Skeletal muscle satellite cell (primary cell): ENCODE data around the gene SCAMP2.
A peak's percentile ranks its signal among the peaks of the same experiment; 100 is the strongest.

Experiments used
- H3K27me3 ChIP-seq: 2 replicates; pipeline ENCODE4 v1.7.0; 2013; ENCODE audit warnings: low read length; ENCODE audit not compliant: control insufficient read depth, insufficient read depth
- H3K36me3 ChIP-seq: 2 replicates; pipeline ENCODE4 v1.7.0; 2013; ENCODE audit warnings: mild to moderate bottlenecking, control low read depth, low read length; ENCODE audit not compliant: insufficient read depth
- H3K4me1 ChIP-seq: 2 replicates; pipeline ENCODE4 v1.7.0; 2013; ENCODE audit warnings: low read length; ENCODE audit not compliant: control insufficient read depth, insufficient read depth
- H3K4me2 ChIP-seq: 2 replicates; pipeline ENCODE4 v1.7.0; 2013; ENCODE audit warnings: mild to moderate bottlenecking, low read length
- H3K4me3 ChIP-seq: 2 replicates; pipeline ENCODE4 v1.7.0; 2013; ENCODE audit warnings: low read length
- H3K9ac ChIP-seq: 2 replicates; pipeline ENCODE4 v1.7.0; 2013; ENCODE audit warnings: mild to moderate bottlenecking, low read depth, low read length, moderate library complexity
- H3K9me3 ChIP-seq: replicated peaks from 2 replicates; pipeline ENCODE4 v1.7.0; 2013; ENCODE audit warnings: mild to moderate bottlenecking, control low read depth, low read length

Gene SCAMP2

GRCh38 chr15:74857082-74857655 is 16.0 kb downstream of the SCAMP2 start:
- Histone ChIP-seq H3K4me3 (no peak overlapping the region), H3K4me1 (no peaks in the 10 kb centered on the region), H3K4me2 (no peak overlapping the region), H3K9ac (no peak overlapping the region), H3K36me3 (peaks cover 31% of the 10 kb centered on the region), H3K27me3 (no peaks in the 10 kb centered on the region), H3K9me3 (no peaks in the 10 kb centered on the region)

GRCh38 chr15:74856537-74856936 is 16.6 kb downstream of the SCAMP2 start:
- no peak overlapping the region for H3K4me2 ChIP-seq
- H3K9ac ChIP-seq: no peak overlapping the region
- H3K4me3 ChIP-seq: no peak overlapping the region
- H3K36me3 ChIP-seq: peaks cover 36% of the 10 kb centered on the region
- no peaks in the 10 kb centered on the region for H3K9me3 ChIP-seq
- H3K27me3 ChIP-seq: no peaks in the 10 kb centered on the region
- H3K4me1 ChIP-seq: no peaks in the 10 kb centered on the region

GRCh38 chr15:74855857-74856256 is 17.3 kb downstream of the SCAMP2 start:
- Histone ChIP-seq H3K36me3 (peaks cover 40% of the 10 kb centered on the region), H3K4me3 (no peak overlapping the region), H3K9me3 (no peaks in the 10 kb centered on the region), H3K4me1 (no peaks in the 10 kb centered on the region), H3K27me3 (no peaks in the 10 kb centered on the region), H3K4me2 (no peak overlapping the region), H3K9ac (no peak overlapping the region)

- no peak overlapping the region for H3K4me3 ChIP-seq
- no peaks in the 10 kb centered on the region for H3K27me3 ChIP-seq
- no peaks in the 10 kb centered on the region for H3K4me1 ChIP-seq
- H3K4me2 ChIP-seq: no peak overlapping the region
- no peaks in the 10 kb centered on the region for H3K9me3 ChIP-seq
- H3K36me3 ChIP-seq: peaks cover 52% of the 10 kb centered on the region
- no peak overlapping the region for H3K9ac ChIP-seq
These were observed 18.6 kb downstream of the SCAMP2 start for GRCh38 chr15:74854453-74855022.

GRCh38 chr15:74851960-74852359 is 21.2 kb downstream of the SCAMP2 start:
- Histone ChIP-seq H3K4me3 (no peak overlapping the region), H3K4me1 (no peaks in the 10 kb centered on the region), H3K36me3 (peaks cover 53% of the 10 kb centered on the region), H3K9ac (no peak overlapping the region), H3K4me2 (no peak overlapping the region), H3K27me3 (no peaks in the 10 kb centered on the region), H3K9me3 (no peaks in the 10 kb centered on the region)

GRCh38 chr15:74850393-74850792 is 22.8 kb downstream of the SCAMP2 start:
- H3K36me3 ChIP-seq: peaks cover 53% of the 10 kb centered on the region
- no peak overlapping the region for H3K4me2 ChIP-seq
- H3K9ac ChIP-seq: no peak overlapping the region
- no peak overlapping the region for H3K4me3 ChIP-seq
- no peaks in the 10 kb centered on the region for H3K4me1 ChIP-seq
- no peaks in the 10 kb centered on the region for H3K9me3 ChIP-seq
- H3K27me3 ChIP-seq: no peaks in the 10 kb centered on the region

GRCh38 chr15:74847432-74847831 is 25.7 kb downstream of the SCAMP2 start:
- H3K9me3 ChIP-seq: no peaks in the 10 kb centered on the region
- peaks cover 49% of the 10 kb centered on the region for H3K36me3 ChIP-seq
- no peak overlapping the region for H3K4me3 ChIP-seq
- no peak overlapping the region for H3K4me2 ChIP-seq
- no peak overlapping the region for H3K9ac ChIP-seq
- peaks cover 8% of the 10 kb centered on the region for H3K4me1 ChIP-seq
- H3K27me3 ChIP-seq: no peaks in the 10 kb centered on the region

GRCh38 chr15:74845581-74845980 is 27.6 kb downstream of the SCAMP2 start:
- Histone ChIP-seq H3K9ac (no peak overlapping the region), H3K4me2 (no peak overlapping the region), H3K36me3 (peaks cover 36% of the 10 kb centered on the region), H3K4me3 (no peak overlapping the region), H3K4me1 (peaks cover 13% of the 10 kb centered on the region), H3K9me3 (no peaks in the 10 kb centered on the region), H3K27me3 (no peaks in the 10 kb centered on the region)

- H3K4me1 ChIP-seq: peaks cover 13% of the 10 kb centered on the region
- no peak overlapping the region for H3K9ac ChIP-seq
- no peak overlapping the region for H3K4me3 ChIP-seq
- H3K27me3 ChIP-seq: no peaks in the 10 kb centered on the region
- H3K9me3 ChIP-seq: no peaks in the 10 kb centered on the region
- no peak overlapping the region for H3K4me2 ChIP-seq
- H3K36me3 ChIP-seq: peaks cover 33% of the 10 kb centered on the region
These were observed 28.0 kb downstream of the SCAMP2 start for GRCh38 chr15:74845208-74845568.

GRCh38 chr15:74844319-74845207 is 28.6 kb downstream of the SCAMP2 start:
- Histone ChIP-seq H3K4me2 (no peak overlapping the region), H3K4me1 (peaks cover 13% of the 10 kb centered on the region), H3K36me3 (peaks cover 31% of the 10 kb centered on the region), H3K9me3 (no peaks in the 10 kb centered on the region), H3K9ac (no peak overlapping the region), H3K4me3 (no peak overlapping the region), H3K27me3 (no peaks in the 10 kb centered on the region)

- Histone ChIP-seq H3K4me3 (peak overlapping the region; percentile 97), H3K9ac (peak overlapping the region; percentile 91), H3K27me3 (no peaks in the 10 kb centered on the region), H3K4me1 (peaks cover 13% of the 10 kb centered on the region), H3K4me2 (peak overlapping the region; percentile 99), H3K9me3 (no peaks in the 10 kb centered on the region), H3K36me3 (peaks cover 34% of the 10 kb centered on the region)
These were observed 29.3 kb downstream of the SCAMP2 start for GRCh38 chr15:74843891-74844299.
